GM12891 (cell line): ENCODE results near the gene NUBP2.

Experiments used
- PAX5 ChIP-seq: IDR thresholded peaks from 2 replicates; pipeline ENCODE4 v1.6.1; 2011; ENCODE audit warnings: low read length, moderate library complexity, mild to moderate bottlenecking; ENCODE audit not compliant: insufficient read depth, severe bottlenecking
- POLR2A ChIP-seq: IDR thresholded peaks from 2 replicates; pipeline ENCODE4 v1.6.1; 2011; ENCODE audit warnings: low read depth, low read length, control low read depth
- POLR2AphosphoS5 ChIP-seq: IDR thresholded peaks from 2 replicates; pipeline ENCODE4 v1.6.1; 2011; ENCODE audit warnings: low read depth, low read length, control low read depth
- POU2F2 ChIP-seq: IDR thresholded peaks from 2 replicates; pipeline ENCODE4 v1.6.1; 2011; ENCODE audit warnings: low read depth, mild to moderate bottlenecking, control low read depth, low read length, moderate library complexity
- SPI1 ChIP-seq: IDR thresholded peaks from 2 replicates; pipeline ENCODE4 v1.6.1; 2011; ENCODE audit warnings: low read depth, low read length, control low read depth
- TAF1 ChIP-seq: IDR thresholded peaks from 2 replicates; pipeline ENCODE4 v1.6.1; 2011; ENCODE audit warnings: low read depth, low read length, control low read depth

DNA sequence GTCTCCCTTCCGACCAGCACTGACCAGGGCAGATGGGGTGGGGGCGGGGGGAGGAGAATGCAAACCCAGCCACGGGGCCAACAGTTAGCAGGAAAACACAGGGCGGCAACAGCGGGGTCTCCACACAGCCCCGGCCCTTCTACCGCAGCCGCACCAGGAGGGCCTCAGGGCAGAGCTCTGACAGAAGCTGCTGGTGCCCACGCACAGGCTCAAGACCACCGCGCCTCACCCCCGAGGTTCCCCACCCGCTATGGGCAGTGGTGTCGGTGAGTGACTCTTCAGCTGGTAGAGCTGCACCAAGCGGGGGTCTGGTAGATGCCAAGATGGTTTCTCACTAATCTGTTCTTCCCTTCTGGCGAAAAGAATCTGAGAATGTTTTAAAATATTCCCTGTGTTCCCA lies 27.8 kb downstream of the NUBP2 start:
- TF ChIP-seq POLR2AphosphoS5: no peak
- no peak for TF ChIP-seq POU2F2
- TF ChIP-seq POLR2A: no peak
- TF ChIP-seq TAF1: no peak
- TF ChIP-seq PAX5: no peak
- no peak for TF ChIP-seq SPI1
